Chondrocyte (in vitro differentiated cells): ENCODE data around the gene IL21R. TPM values are rescaled to one million over a fixed set of nuclear protein-coding genes. Genes with fewer than 3 reads are reported as not detected.

Experiments used
- DNase-seq: peaks from one replicate; pipeline ENCODE4 v3.0.0; 2021; ENCODE audit warnings: mixed read lengths, low spot score
- H3K27ac Mint-ChIP-seq: one replicate; pipeline ENCODE4 v1.8.0; 2021; ENCODE audit warnings: mild to moderate bottlenecking, moderate library complexity, mixed read lengths; ENCODE audit not compliant: unreplicated experiment
- H3K27me3 Mint-ChIP-seq: 2 replicates; pipeline ENCODE4 v1.8.0; 2021; ENCODE audit warnings: low read depth, mixed read lengths
- H3K36me3 Mint-ChIP-seq: 2 replicates; pipeline ENCODE4 v1.8.0; 2021; ENCODE audit warnings: low read depth, mixed read lengths
- H3K4me1 Mint-ChIP-seq: 2 replicates; pipeline ENCODE4 v1.8.0; 2021; ENCODE audit warnings: low read depth, mild to moderate bottlenecking, mixed read lengths
- H3K4me3 Mint-ChIP-seq: one replicate; pipeline ENCODE4 v1.8.0; 2021; ENCODE audit warnings: mild to moderate bottlenecking, moderate library complexity, mixed read lengths; ENCODE audit not compliant: unreplicated experiment
- H3K9me3 Mint-ChIP-seq: 2 replicates; pipeline ENCODE4 v1.8.0; 2021; ENCODE audit warnings: low read depth, mixed read lengths
- CTCF ChIP-seq: fragments of 200-600 bp; sonication (generic); IDR thresholded peaks from 2 replicates; pipeline ENCODE4 v1.5.0; 2021; ENCODE audit warnings: antibody characterized with exemption, mild to moderate bottlenecking, moderate library complexity
- total RNA-seq: library from RNA; stranded (reverse); gene quantifications from 3 replicates; pipeline ENCODE4 v1.2.1, GENCODE V29; 2021

IL21R gene
- total RNA-seq, 1 donor from 2014 or later, result 2.2 TPM

- Mint-ChIP-seq H3K9me3 (peaks cover 23% of the 10 kb centered on the region), H3K4me3 (no peak overlapping the region), H3K36me3 (peaks cover 13% of the 10 kb centered on the region), H3K27me3 (no peaks in the 10 kb centered on the region), H3K4me1 (peaks cover 38% of the 10 kb centered on the region), H3K27ac (peak overlapping the region; percentile 2)
- no peak for DNase-seq
- TF ChIP-seq CTCF, result no peak
Measured at GRCh38 chr16:27398894-27399853, 2.8 kb upstream of the IL21R start.

- Mint-ChIP-seq H3K4me1 (peaks cover 40% of the 10 kb centered on the region), H3K4me3 (no peak overlapping the region), H3K9me3 (peaks cover 15% of the 10 kb centered on the region), H3K36me3 (peaks cover 6% of the 10 kb centered on the region), H3K27ac (peak overlapping the region; percentile 2), H3K27me3 (no peaks in the 10 kb centered on the region)
- DNase-seq, result no peak
- TF ChIP-seq CTCF, result no peak
Measured at GRCh38 chr16:27399969-27400368, 2.0 kb upstream of the IL21R start.

- Mint-ChIP-seq H3K4me3 (peak overlapping the region; percentile 23), H3K27me3 (no peaks in the 10 kb centered on the region), H3K9me3 (peaks cover 5% of the 10 kb centered on the region), H3K4me1 (peaks cover 45% of the 10 kb centered on the region), H3K36me3 (peaks cover 1% of the 10 kb centered on the region), H3K27ac (peak overlapping the region; percentile 81)
- no peak for TF ChIP-seq CTCF
- no peak for DNase-seq
Measured at GRCh38 chr16:27400751-27401620, 988 bp upstream of the IL21R start.

- H3K4me1 Mint-ChIP-seq, result peaks cover 61% of the 10 kb centered on the region
- DNase-seq, result no peak
- peak overlapping the region; percentile 65 for H3K4me3 Mint-ChIP-seq
- H3K9me3 Mint-ChIP-seq, result no peaks in the 10 kb centered on the region
- H3K27me3 Mint-ChIP-seq, result no peaks in the 10 kb centered on the region
- peak overlapping the region; percentile 93 for H3K27ac Mint-ChIP-seq
- no peaks in the 10 kb centered on the region for H3K36me3 Mint-ChIP-seq
- no peak for TF ChIP-seq CTCF
Measured at GRCh38 chr16:27402569-27402963, 592 bp downstream of the IL21R start.

- TF ChIP-seq CTCF, result no peak
- peaks cover 66% of the 10 kb centered on the region for H3K4me1 Mint-ChIP-seq
- peak overlapping the region; percentile 36 for H3K4me3 Mint-ChIP-seq
- H3K9me3 Mint-ChIP-seq, result no peaks in the 10 kb centered on the region
- no peaks in the 10 kb centered on the region for H3K36me3 Mint-ChIP-seq
- peak overlapping the region; percentile 93 for H3K27ac Mint-ChIP-seq
- no peaks in the 10 kb centered on the region for H3K27me3 Mint-ChIP-seq
- DNase-seq, result no peak
Measured at GRCh38 chr16:27402964-27403600, 1.1 kb downstream of the IL21R start.
